HPDE6-E6E7 (cell line): ENCODE results near the gene CSNK1G1.
A peak's percentile ranks its signal among the peaks of the same experiment; 100 is the strongest.
"Not testable (repeated sequence)": the region's sequence is repeated elsewhere in the genome, so short reads cannot be mapped to it uniquely, and the experiment has no call there.

Source experiments
- DNase-seq: peaks from one replicate; pipeline ENCODE4 v3.0.0; 2011; ENCODE audit warnings: missing footprints; ENCODE audit errors: extremely low spot score

CSNK1G1 gene

GRCh38 chr15:64355944-64356709 lies at the start of gene CSNK1G1:
CSNK1G1 (minus strand) TSS chr15:64356173; CDS start chr15:64300499, 55,674 bp downstream.
- DNase-seq: peak; percentile 82

- no peak for DNase-seq
These were observed 44.6 kb upstream of the CSNK1G1 start for GRCh38 chr15:64400583-64400982.

DNA sequence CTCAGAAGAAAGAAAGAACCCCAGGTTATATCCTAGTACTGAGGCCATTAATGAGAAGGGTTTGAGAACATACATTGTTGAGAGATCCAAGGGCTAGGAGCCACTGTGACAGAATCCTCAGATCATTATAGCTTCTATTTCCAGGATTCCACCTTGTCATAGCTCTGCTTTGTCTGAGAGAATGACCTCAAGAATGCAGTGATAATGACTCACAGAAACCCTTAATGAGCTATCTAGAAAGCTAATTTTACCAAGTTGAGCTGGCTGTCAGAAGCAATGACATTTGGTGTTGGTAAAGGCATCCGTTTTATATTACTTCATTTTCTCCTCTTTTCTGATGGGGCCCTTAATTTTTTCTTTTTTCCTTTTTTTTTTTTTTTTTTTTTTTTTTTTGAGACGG lies 42.6 kb upstream of the CSNK1G1 start:
- no peak for DNase-seq

DNA sequence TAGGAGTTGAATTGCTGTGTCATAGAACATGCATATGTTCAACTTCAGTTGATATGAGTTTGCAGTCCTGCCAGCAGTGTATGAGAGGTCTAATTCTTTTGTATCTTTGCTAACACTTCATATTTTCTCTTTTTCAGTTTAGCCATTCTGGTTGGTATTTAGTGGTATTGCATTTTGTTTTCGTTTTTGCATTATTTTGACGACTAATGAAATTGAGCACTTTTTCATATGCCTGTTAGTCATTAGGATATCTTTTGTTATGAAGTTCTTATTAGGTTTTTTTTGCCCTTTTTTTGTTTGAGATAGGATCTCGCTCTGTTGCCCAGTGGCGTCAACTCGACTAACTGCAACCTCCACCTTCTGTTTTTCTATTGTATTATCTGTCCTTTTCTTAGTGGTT lies 40.8 kb upstream of the CSNK1G1 start:
- DNase-seq: no peak

DNA sequence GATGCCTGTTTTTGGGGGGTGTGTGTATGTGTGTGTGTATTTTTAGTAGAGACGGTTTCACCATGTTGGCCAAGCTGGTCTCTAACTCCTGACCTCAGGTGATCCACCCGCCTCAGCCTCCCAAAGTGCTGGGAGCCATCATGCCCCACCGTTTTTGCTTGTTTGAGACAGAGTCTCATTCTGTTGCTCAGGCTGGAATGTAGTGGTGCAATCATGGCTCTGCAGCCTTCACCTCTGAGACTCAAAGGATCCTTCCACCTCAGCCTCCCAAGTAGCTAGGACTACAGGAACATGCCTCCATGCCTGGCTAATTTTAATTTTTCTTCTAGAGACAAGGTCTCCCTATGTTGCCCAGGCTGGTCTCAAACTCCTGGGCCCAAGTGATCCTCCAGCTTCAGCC lies 36.5 kb upstream of the CSNK1G1 start:
- not testable (repeated sequence) for DNase-seq

GRCh38 chr15:64389036-64389435 lies 33.1 kb upstream of the CSNK1G1 start:
- DNase-seq: no peak

- peak; percentile 93 for DNase-seq
These were observed 31.7 kb upstream of the CSNK1G1 start, which contains the start of gene TRIP4 for GRCh38 chr15:64387562-64388168. TRIP4 (plus strand) TSS chr15:64387836; CDS start chr15:64387864, 28 bp downstream.

DNA sequence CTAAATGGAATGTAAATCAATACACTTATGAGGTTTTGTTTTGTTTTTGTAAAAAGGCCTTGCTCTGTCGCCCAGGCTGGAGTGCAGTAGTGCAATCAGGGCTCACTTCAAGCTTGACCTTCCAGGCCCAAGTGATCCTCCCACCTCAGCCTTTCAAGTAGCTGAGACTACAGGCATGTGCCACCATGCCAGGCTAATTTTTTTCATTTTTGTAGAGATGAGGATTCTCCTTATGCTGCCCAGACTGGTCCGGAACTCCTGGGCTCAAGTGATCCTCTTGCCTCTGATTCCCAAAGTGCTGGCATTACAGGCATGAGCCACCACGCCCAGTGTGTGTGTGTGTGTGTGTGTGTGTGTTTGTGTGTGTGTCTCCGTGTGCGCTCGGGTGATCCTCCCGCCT lies 30.3 kb upstream of the CSNK1G1 start:
- DNase-seq: no peak

DNA sequence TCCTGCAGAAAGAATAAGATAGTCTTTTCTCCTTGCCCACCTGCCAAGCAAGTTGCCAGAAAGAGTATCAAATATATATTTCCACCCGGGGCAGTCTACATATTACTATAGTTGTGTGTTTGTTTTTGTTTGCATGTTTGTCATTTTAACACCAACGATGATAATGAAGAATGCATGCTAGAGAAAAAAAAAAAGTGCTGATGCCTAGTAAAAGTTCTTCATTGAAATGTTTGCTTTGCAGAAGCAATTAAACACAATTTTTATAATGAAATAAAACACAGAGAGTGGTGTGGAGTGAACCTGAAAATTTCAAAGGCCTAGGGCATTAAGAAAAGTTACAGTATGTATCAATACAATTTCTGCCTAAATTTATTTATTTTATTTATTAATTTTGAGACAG lies 27.8 kb upstream of the CSNK1G1 start:
- DNase-seq: no peak

DNA sequence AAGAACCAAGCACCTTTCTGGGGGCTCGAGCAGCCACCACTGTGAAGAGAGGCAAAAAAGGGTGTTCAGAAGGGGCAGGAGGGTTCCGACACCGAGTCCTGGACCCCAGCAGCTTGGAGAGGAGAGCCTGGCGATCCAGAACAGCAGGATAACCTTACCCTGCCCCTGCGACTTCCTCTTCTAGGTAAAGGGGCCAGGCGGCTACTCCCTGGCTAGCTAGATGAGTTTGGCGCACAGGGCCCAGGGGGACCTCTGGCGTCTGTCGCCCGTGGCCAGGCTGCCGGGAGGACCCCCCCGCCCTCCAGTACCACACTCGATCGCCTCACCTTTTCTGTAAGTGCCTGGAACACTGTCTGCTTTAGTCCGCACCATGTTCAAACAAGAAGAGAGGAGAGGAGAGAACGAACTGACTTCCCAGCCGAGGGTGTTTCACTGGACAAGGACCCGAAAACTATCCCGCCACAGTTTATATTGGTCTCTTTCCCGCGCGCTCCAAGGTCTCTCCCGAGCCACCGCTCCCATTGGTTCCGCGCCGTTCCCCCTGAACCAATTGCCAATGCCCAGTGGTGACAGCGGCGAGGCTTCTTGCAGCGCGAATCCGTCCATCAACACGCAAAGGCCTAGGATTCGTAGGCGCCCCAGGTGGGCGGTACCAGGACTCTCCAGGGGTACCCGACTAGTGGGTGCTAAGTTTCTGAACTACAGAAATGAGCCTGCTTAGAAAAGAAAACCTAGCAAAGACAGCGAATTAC lies 25.2 kb upstream of the CSNK1G1 start, which contains the start of gene PCLAF:
PCLAF (minus strand) TSS at position 442 of the 752 bp plus-strand sequence; CDS start at position 372, 70 bp downstream.
- peak; percentile 98 for DNase-seq

DNA sequence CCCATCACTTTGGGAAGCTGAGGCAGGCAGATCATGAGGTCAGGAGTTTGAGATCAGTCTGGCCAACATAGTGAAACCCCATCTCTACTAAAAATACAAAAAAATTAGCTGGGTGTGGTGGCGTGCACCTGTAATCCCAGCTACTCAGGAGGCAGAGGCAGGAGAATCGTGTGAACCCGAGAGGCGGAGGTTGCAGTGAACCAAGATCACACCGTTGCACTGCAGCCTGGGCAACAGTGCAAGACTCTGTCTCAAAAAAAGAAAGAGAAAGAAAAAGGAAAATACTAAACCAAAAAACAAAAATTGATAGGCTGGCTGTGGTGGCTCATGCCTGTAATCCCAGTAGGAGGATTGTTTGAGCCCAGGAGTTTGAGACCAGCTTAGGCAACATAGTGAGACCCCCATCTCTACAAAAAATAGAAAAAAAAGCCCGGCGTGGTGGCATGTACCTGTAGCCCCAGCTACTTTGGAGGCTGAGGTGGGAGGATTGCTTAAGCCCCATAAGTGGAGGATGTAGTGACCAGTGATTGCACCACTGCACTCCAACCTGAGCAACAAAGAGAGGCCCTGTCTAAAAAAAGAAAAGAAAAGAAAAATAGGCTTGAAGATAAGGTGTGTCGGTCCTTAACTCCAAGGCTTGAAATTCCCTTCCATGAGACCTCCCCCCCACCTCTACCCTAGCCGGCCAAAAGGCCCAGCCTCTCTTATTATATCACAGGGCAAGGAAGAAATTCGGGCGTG lies 24.3 kb upstream of the CSNK1G1 start:
- DNase-seq: not testable (repeated sequence)

GRCh38 chr15:64379216-64379960 lies 23.4 kb upstream of the CSNK1G1 start:
- no peak for DNase-seq

GRCh38 chr15:64373360-64373759 lies 17.4 kb upstream of the CSNK1G1 start:
- DNase-seq: no peak

GRCh38 chr15:64371383-64371782 lies 15.4 kb upstream of the CSNK1G1 start:
- DNase-seq: not testable (repeated sequence)

GRCh38 chr15:64369078-64369607 lies 13.2 kb upstream of the CSNK1G1 start:
- DNase-seq: no peak

GRCh38 chr15:64361259-64361658 lies 5.3 kb upstream of the CSNK1G1 start:
- DNase-seq: no peak

- no peak for DNase-seq
These were observed 702 bp upstream of the CSNK1G1 start for GRCh38 chr15:64356710-64357040.

- DNase-seq: peak; percentile 10
These were observed 527 bp downstream of the CSNK1G1 start for GRCh38 chr15:64355348-64355943.

DNA sequence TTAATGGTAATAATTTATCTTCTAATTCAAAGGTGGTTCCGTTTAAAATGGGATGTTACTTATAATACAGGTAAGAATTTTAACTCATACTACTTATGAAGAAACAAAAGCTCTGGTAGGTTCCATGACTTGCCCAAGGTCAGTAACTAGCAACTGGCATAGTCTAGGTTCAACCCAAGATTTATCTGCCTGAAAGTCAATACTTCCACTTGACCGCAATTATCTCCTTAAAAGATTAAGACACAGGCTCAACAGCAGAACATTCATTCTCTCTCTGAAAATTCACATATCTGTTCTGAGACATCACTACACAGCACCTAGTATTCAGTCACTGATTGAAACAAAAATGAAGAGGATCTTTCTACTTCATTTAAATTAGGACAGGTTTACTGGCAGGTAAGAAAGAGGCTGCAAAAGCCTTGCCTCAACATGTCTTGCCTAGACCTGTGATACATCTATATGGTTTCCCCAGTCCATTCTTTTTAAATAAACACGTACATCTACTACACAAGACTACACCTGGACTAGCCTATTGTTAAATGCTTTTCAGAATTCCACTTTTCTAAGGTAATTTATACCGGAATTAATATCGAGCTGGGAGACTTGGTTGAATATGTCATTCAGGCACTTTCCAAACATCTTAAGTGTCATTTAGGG lies 1.2 kb downstream of the CSNK1G1 start:
- DNase-seq: no peak

DNA sequence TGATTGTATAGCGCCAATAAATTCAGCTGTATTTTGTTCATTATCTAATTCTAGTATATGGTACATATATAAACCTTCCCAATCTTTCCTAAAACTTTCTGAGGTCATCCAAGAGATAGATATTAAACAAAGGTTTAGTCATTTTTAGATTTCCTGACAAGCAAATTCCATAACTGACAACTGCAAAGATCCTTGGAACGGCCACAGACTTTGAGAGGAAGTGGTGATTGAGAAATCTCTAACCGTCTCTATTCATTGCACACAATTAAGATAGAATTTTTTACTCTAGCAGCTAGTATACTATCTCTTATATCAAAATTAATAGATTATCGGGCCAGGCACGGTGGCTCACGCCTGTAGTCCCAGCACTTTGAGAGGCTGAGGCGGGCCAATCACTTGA lies 4.7 kb downstream of the CSNK1G1 start:
- no peak for DNase-seq
